CD4-positive, alpha-beta T cell treated with Interleukin-15 for 4 hours (primary cell): ENCODE results near the gene FOXL1.

Experiments
- DNase-seq: peaks from one replicate; pipeline ENCODE4 v3.0.0-alpha.2; 2020; ENCODE audit warnings: low spot score

Gene FOXL1

DNA sequence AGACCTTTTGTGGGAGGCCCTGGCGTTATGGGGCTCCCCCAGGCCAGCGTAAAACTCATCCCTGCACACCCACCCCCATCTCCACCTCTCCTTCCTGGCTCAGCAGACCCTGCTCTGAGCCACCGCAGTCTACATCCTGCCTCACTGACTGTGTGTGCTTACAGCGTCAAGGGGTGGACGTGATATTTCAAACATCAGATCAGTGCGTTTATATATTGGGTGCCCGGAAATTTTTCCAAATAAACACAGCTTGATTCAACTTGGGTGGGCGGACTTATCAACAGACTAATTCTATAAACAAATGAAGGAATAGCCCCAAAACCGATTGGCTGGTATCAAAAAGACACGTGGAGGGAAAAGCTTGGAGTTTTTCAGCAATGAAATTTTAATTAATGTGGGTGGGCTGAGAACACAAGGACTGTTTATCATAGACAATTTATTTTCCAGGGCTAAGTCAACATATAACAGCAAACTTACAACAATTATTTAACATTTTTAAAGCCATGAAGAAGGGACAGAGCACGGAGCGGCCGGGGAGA lies at the start of gene FOXL1:
FOXL1 (plus strand) TSS at position 489 of the 539 bp plus-strand sequence. CDS start 175 bp downstream, outside the sequence.
- no peak for DNase-seq

GRCh38 chr16:86529160-86529559 lies 49.2 kb upstream of the FOXL1 start:
- DNase-seq = no peak

DNA sequence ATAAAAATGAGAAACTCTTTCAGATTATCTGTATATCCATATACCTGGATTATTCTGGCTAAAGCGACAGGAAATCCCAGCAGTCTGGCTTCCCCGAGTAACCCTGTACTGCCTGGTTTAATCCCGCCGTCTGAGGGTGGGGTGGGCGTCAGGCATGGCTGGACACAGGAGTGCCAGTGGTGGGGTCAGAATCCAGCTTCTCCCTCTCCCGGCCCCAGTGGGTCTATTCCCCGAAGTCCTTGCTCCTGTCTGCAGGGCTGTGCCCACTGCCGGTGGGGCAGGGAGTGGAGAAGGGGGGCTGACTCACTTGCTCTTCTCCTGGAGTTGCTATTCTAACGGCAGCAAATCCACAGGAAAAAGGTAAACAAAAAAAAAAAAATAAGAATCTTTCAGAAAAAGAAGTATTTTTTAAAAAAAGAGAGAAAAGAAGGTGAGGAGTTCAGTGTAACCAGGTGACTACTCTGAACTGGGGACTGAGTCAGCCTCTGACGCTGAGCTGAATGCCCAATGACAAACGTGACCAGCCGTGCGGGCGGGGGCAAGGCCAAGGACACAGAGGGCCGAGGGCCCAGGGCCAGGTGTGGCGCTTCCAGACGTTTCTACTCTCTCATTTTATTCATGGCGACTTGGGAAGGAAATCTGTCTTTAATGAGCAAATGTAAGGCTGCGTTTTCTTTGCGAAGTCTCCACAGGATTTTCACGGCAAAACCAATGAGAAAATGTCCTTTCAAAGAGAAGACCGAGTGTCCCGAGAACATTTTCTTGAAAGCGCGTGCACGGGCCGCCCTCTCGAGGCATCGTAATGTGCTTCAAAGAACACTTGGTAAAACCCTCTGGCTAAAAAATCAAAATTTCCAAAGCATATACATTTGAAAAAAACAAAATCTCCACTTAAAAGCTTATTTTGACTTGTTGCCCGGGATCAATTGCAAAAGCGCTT lies 47.8 kb upstream of the FOXL1 start:
- DNase-seq = no peak

GRCh38 chr16:86531191-86531545 lies 47.2 kb upstream of the FOXL1 start:
- no peak for DNase-seq

DNA sequence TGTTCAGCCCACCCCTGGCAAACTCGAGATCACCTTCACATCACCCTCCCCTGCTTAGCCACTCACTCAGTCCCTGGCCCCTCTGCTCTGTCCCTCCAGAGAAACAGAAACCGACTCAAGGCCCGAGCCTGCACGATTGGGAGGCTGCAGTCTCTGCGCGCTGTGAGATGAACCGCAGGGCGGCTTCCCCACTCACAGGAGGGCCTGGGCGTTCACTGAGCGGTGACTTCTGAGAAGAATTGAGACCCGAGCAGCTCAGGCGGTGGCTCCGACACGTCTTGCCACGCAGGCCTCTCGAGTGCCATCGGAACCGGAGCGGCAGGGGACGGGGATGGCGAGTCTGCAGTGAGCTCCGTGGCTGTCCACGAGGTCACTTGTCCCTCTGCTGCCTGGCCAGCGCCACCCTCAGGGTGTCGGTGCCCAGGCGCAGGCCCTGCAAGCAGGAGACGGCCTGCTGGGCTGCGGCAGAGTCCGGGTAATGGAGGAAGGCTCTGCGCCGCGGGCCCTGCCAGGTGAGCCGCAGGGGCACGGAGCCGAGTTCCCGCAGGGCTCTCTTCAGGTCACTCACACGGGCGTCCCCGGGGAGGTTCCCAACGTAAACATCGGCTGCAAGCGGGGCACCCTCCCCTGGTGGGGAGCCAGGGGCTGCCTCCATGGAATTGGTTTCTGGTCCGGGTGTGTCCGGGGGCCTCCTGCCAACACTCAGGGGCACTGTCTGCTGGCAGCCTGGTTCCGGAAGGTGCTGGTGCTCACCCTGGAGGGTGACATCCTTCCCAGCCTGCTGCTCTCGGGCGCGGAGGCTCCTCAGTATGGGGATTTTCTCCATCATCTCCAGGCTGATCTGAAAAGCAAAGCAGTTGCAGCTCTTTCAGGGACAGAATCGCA lies 46.5 kb upstream of the FOXL1 start:
- DNase-seq = no peak

DNA sequence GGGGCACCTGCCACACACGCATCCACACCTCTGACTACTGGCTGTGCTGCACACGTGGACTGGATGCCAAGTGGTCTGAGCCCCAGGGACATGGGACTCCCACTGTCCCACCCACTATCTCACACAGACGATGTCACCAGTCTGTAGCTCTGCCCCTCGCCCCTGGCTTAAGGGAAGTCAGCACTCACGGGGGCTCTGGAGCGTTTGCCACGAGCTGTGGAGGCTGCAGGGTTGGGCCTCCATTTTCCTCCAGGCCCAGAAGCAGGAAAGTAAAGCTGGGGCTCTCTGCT lies 45.9 kb upstream of the FOXL1 start:
- no peak for DNase-seq

DNA sequence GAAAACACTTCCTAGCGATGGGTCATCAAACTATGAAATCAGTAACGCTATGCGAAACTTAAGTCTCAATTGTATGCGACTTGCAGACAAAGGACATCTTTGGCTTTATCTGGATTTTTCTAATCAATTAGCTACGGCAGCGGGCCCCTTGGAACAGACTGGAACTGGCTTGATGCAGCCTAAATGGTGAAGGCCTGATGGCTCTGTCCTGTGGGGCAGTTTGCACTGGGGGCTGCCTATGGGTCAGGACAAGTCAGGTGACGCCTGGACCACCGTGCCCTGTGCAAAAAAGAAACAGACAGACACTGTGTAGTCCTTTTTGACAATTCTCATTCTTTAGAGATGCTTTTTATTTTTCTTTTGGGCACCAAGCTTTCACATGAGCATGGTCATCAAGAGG lies 45.3 kb upstream of the FOXL1 start:
- no peak for DNase-seq

- no peak for DNase-seq
Observed at GRCh38 chr16:86533767-86534351, 44.5 kb upstream of the FOXL1 start.

GRCh38 chr16:86534779-86535615 lies 43.4 kb upstream of the FOXL1 start:
- DNase-seq = no peak

- DNase-seq = no peak
Observed at GRCh38 chr16:86536621-86537020, 41.7 kb upstream of the FOXL1 start.

DNA sequence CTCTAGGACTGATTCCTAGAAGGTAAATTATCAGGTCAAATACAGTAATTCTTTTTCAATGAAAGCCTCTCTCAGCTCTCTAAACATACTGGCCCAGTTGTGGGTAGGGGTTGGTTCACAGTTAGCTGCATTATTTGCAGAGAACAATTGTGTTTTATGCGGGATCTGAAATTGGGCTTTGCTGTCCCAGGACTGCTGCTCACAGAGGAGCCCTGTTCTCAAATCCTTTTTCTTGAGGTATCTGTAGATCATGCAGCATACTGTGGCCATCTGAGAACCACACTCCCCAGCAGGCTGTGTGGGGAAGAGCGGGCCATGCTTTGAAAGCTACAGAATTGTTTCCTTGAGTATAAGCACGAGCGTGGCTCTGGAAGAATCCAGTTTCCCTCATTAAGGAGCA lies 40.9 kb upstream of the FOXL1 start:
- DNase-seq = no peak

DNA sequence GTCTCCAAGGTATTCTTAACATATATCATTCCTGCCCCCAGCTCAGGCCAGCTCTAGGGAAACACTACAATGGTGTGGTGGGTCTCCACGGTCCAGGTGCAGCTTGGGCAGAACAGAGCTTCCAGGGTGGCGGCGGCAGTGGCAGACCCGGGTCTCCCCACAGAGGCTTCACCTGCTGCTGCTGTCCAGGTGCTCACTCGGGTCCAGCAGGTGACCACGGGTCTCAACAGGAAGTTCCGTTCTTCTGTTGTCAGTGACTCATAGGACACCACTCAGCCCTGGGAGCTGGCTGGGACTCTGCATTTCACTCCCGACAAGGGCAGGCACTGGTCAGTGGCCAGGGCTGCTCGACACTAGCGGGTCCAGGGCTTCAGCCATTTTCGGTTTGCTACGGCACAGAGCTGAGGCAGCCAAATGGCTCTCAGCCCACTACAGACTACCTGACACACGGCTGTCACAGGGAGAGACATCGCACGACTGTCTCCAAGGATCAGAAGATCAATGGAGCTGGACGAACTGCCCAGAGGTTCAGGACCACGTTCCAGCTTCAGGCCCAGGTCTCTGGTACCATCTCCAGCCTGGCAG lies 40.1 kb upstream of the FOXL1 start:
- DNase-seq = no peak

- DNase-seq = no peak
Observed at GRCh38 chr16:86540894-86541293, 37.5 kb upstream of the FOXL1 start.

DNA sequence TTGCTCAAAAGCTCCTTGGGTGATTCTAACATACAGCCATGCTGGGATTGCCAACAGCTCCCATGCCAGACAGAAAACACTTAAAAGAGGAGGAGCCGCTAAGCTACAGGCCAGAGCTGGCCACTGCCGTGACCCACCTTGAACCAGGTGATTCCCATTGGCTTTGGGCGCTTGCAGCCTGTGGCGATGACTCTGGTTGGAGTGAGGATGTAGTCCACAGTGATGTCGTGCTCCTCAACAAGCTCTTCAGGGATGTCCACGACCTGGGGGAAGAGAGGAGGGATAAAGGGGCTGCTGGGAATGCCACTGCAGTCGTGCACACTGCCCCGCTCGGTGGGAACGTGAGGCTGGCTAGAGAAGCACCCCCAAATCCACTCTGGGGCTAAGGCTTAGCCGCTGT lies 36.8 kb upstream of the FOXL1 start:
- DNase-seq = no peak

GRCh38 chr16:86542756-86543750 lies 35.3 kb upstream of the FOXL1 start:
- no peak for DNase-seq

GRCh38 chr16:86545481-86545880 lies 32.9 kb upstream of the FOXL1 start:
- no peak for DNase-seq

- DNase-seq = no peak
Observed at GRCh38 chr16:86545954-86546637, 32.3 kb upstream of the FOXL1 start.

DNA sequence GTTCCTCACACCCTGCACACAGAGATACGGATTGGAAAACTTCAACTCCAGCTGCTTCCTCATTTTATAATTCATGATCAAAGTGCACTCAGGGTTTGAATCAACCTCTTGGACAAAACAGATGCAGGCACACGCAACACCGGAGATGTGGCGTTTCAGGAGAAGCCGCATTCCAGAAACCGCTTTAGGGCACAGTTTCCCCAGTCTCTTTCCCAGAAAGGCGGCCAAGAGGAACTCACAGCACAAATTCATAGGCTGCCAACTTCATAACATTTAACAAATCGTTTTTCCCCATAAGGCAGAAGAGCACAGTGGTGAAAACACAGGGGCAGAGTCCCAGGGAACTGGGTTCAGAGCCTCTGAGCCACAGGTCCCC lies 31.7 kb upstream of the FOXL1 start:
- DNase-seq = no peak

DNA sequence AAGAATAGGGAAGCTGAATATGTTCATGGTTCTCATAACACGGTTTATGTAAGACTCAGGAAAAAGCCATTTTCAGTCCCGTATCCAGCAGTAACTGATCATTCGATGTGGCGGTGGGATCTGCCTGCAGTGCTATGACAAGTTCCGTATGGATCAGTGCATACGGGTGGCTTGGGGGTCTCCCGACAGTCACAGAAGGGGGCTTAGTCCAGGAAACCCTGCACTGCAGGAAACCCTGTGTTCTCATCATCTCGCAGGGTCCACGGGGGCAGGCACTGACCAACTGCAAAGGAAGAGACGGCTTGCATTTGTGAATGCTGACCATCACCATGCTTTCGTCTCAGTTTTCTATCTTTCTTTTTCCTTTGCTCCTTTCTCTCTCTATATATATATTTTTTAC lies 31.1 kb upstream of the FOXL1 start:
- no peak for DNase-seq
